SK-N-SH treated with all-trans-retinoic acid at 6 μM for 48 hours (cell line): ENCODE data around the gene UTS2.

Source experiments
- ATAC-seq: fragments of 200-7000 bp; cut with Tn5 transposase; 3 replicates; pipeline ENCODE4 v1.9.1; 2020; ENCODE audit warnings: mild to moderate bottlenecking, moderate library complexity
- ARNTL ChIP-seq: fragments of 450-650 bp; formaldehyde crosslinking; IDR thresholded peaks from 2 replicates; pipeline ENCODE4 v1.5.0; 2020; ENCODE audit warnings: low read depth, mild to moderate bottlenecking, moderate library complexity, borderline replicate concordance
- BACH2 ChIP-seq: fragments of 250-450 bp; sonication (Bioruptor Pico); IDR thresholded peaks from 2 replicates; pipeline ENCODE4 v1.9.0; 2021; ENCODE audit warnings: mild to moderate bottlenecking, borderline replicate concordance
- CSDC2 ChIP-seq: fragments of 250-450 bp; sonication (Bioruptor Pico); IDR thresholded peaks from 2 replicates; pipeline ENCODE4 v1.5.0; 2020; ENCODE audit warnings: mild to moderate bottlenecking, moderate library complexity
- ESRRG ChIP-seq: fragments of 250-450 bp; sonication (Bioruptor Pico); IDR thresholded peaks from 2 replicates; pipeline ENCODE4 v1.6.1; 2021; ENCODE audit warnings: mild to moderate bottlenecking
- GLIS3 ChIP-seq: fragments of 250-450 bp; sonication (Bioruptor Pico); IDR thresholded peaks from 2 replicates; pipeline ENCODE4 v1.5.0; 2020; ENCODE audit warnings: mild to moderate bottlenecking, moderate library complexity
- ISL1 ChIP-seq: fragments of 250-450 bp; sonication (Bioruptor Pico); IDR thresholded peaks from 2 replicates; pipeline ENCODE4 v2.1.2; 2022; ENCODE audit warnings: mild to moderate bottlenecking, moderate library complexity
- RARB ChIP-seq: fragments of 250-450 bp; sonication (Bioruptor Pico); IDR thresholded peaks from 2 replicates; pipeline ENCODE4 v1.8.0; 2021; ENCODE audit warnings: mild to moderate bottlenecking, moderate library complexity
- TCF4 ChIP-seq: fragments of 250-450 bp; sonication (Bioruptor Pico); IDR thresholded peaks from 2 replicates; pipeline ENCODE4 v1.8.0; 2021; ENCODE audit warnings: mild to moderate bottlenecking, moderate library complexity, borderline replicate concordance
- TOX ChIP-seq: fragments of 250-450 bp; sonication (Bioruptor Pico); IDR thresholded peaks from 2 replicates; pipeline ENCODE4 v1.8.0; 2021; ENCODE audit warnings: mild to moderate bottlenecking, moderate library complexity, borderline replicate concordance
- ZC3H10 ChIP-seq: fragments of 250-450 bp; sonication (Bioruptor Pico); IDR thresholded peaks from 2 replicates; pipeline ENCODE4 v1.5.1; 2021; ENCODE audit warnings: mild to moderate bottlenecking, moderate library complexity
- ZFP3 ChIP-seq: fragments of 250-450 bp; sonication (Bioruptor Pico); IDR thresholded peaks from 2 replicates; pipeline ENCODE4 v1.5.0; 2020; ENCODE audit warnings: mild to moderate bottlenecking, moderate library complexity
- ZFP30 ChIP-seq: fragments of 450-650 bp; formaldehyde crosslinking; IDR thresholded peaks from 2 replicates; pipeline ENCODE4 v1.5.0; 2022; ENCODE audit warnings: mild to moderate bottlenecking, moderate library complexity
- ZNF565 ChIP-seq: fragments of 450-650 bp; formaldehyde crosslinking; conservative IDR thresholded peaks from 2 replicates; pipeline ENCODE4 v1.5.0; 2020; ENCODE audit warnings: low read depth, mild to moderate bottlenecking, moderate library complexity
- ZNF70 ChIP-seq: fragments of 450-650 bp; formaldehyde crosslinking; IDR thresholded peaks from 2 replicates; pipeline ENCODE4 v1.5.0; 2020; ENCODE audit warnings: mild to moderate bottlenecking, moderate library complexity
- ZNF8 ChIP-seq: fragments of 450-650 bp; formaldehyde crosslinking; IDR thresholded peaks from 2 replicates; pipeline ENCODE4 v1.5.0; 2020; ENCODE audit warnings: mild to moderate bottlenecking, moderate library complexity
- TF ChIP-seq, protein P1 (sequence below): fragments of 250-450 bp; sonication (Bioruptor Pico); IDR thresholded peaks from 2 replicates; pipeline ENCODE4 v1.5.1; 2021; ENCODE audit warnings: mild to moderate bottlenecking, moderate library complexity
- TF ChIP-seq, protein P2 (sequence below): fragments of 250-450 bp; sonication (Bioruptor Pico); IDR thresholded peaks from 2 replicates; pipeline ENCODE4 v1.8.0; 2020; ENCODE audit warnings: mild to moderate bottlenecking, moderate library complexity, borderline replicate concordance
- TF ChIP-seq, protein P3 (sequence below): fragments of 250-450 bp; sonication (Bioruptor Pico); IDR thresholded peaks from 2 replicates; pipeline ENCODE4 v1.8.0; 2021; ENCODE audit warnings: low read depth, mild to moderate bottlenecking, moderate library complexity, borderline replicate concordance
- TF ChIP-seq, protein P4 (sequence below): fragments of 250-450 bp; sonication (Bioruptor Pico); IDR thresholded peaks from 2 replicates; pipeline ENCODE4 v1.5.0; 2020; ENCODE audit warnings: mild to moderate bottlenecking, moderate library complexity
- TF ChIP-seq, protein P5 (sequence below): fragments of 250-450 bp; sonication (Bioruptor Pico); IDR thresholded peaks from 2 replicates; pipeline ENCODE4 v1.5.1; 2020; ENCODE audit warnings: low read depth, mild to moderate bottlenecking, moderate library complexity

UTS2 gene

DNA sequence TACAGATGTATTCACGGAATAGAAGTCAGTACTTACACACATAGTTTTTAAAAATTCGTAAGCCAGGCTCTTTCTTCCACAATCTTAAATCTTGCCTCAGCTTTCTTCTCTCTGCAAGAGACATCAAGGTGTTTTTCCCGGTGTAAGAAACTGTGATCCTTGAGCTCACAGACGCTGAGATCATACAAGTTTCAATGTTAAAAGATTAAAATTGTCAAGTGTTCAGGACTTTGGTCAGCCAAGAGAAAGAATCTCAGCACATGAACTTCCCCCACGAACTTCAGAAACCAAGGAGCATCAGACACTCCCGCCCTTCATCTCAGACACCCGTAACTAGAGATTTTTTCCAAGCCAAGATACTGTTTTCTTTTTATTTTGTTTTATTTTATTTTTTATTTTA, 6.2 kb downstream of the UTS2 start (continued):
- no peak for TF ChIP-seq TCF4 (CRISPR knock-in tag)
- no peak for TF ChIP-seq ISL1 (CRISPR knock-in tag)

DNA sequence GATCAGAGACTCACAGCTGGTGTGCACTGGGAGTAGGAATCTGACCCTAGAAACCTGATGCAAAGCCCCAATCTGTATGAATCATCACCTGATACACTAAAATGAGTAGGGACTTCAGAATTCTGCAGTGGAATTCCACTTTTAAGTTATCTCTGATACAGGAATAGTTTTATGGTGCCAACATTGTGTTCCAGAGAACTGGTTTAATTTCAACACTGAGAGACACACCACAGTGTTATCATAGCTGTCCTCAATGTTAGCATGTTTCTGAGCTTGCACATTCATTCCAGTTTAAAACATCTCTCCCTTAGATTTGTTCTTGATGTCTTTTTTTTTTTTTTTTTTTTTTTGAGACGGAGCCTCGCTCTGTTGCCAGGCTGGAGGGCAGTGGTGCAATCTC, 7.1 kb downstream of the UTS2 start:
- no peak for ATAC-seq
- TF ChIP-seq, protein P1, sequence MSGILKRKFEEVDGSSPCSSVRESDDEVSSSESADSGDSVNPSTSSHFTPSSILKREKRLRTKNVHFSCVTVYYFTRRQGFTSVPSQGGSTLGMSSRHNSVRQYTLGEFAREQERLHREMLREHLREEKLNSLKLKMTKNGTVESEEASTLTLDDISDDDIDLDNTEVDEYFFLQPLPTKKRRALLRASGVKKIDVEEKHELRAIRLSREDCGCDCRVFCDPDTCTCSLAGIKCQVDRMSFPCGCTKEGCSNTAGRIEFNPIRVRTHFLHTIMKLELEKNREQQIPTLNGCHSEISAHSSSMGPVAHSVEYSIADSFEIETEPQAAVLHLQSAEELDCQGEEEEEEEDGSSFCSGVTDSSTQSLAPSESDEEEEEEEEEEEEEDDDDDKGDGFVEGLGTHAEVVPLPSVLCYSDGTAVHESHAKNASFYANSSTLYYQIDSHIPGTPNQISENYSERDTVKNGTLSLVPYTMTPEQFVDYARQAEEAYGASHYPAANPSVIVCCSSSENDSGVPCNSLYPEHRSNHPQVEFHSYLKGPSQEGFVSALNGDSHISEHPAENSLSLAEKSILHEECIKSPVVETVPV (CRISPR knock-in tag): no peak
- no peak for TF ChIP-seq ZFP30 (CRISPR knock-in tag)
- no peak for TF ChIP-seq ESRRG
- TF ChIP-seq, protein P2, sequence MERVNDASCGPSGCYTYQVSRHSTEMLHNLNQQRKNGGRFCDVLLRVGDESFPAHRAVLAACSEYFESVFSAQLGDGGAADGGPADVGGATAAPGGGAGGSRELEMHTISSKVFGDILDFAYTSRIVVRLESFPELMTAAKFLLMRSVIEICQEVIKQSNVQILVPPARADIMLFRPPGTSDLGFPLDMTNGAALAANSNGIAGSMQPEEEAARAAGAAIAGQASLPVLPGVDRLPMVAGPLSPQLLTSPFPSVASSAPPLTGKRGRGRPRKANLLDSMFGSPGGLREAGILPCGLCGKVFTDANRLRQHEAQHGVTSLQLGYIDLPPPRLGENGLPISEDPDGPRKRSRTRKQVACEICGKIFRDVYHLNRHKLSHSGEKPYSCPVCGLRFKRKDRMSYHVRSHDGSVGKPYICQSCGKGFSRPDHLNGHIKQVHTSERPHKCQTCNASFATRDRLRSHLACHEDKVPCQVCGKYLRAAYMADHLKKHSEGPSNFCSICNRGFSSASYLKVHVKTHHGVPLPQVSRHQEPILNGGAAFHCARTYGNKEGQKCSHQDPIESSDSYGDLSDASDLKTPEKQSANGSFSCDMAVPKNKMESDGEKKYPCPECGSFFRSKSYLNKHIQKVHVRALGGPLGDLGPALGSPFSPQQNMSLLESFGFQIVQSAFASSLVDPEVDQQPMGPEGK (CRISPR knock-in tag): no peak
- TF ChIP-seq, protein P3, sequence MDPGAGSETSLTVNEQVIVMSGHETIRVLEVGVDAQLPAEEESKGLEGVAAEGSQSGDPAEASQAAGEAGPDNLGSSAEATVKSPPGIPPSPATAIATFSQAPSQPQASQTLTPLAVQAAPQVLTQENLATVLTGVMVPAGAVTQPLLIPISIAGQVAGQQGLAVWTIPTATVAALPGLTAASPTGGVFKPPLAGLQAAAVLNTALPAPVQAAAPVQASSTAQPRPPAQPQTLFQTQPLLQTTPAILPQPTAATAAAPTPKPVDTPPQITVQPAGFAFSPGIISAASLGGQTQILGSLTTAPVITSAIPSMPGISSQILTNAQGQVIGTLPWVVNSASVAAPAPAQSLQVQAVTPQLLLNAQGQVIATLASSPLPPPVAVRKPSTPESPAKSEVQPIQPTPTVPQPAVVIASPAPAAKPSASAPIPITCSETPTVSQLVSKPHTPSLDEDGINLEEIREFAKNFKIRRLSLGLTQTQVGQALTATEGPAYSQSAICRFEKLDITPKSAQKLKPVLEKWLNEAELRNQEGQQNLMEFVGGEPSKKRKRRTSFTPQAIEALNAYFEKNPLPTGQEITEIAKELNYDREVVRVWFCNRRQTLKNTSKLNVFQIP (CRISPR knock-in tag): no peak
- TF ChIP-seq ZNF70 (CRISPR knock-in tag): no peak
- TF ChIP-seq ISL1 (CRISPR knock-in tag): no peak
- TF ChIP-seq GLIS3 (CRISPR knock-in tag): no peak
- TF ChIP-seq ARNTL (CRISPR knock-in tag): no peak
- TF ChIP-seq BACH2 (CRISPR knock-in tag): no peak
- TF ChIP-seq ZNF565 (CRISPR knock-in tag): no peak
- TF ChIP-seq ZC3H10 (CRISPR knock-in tag): no peak
- TF ChIP-seq, protein P4, sequence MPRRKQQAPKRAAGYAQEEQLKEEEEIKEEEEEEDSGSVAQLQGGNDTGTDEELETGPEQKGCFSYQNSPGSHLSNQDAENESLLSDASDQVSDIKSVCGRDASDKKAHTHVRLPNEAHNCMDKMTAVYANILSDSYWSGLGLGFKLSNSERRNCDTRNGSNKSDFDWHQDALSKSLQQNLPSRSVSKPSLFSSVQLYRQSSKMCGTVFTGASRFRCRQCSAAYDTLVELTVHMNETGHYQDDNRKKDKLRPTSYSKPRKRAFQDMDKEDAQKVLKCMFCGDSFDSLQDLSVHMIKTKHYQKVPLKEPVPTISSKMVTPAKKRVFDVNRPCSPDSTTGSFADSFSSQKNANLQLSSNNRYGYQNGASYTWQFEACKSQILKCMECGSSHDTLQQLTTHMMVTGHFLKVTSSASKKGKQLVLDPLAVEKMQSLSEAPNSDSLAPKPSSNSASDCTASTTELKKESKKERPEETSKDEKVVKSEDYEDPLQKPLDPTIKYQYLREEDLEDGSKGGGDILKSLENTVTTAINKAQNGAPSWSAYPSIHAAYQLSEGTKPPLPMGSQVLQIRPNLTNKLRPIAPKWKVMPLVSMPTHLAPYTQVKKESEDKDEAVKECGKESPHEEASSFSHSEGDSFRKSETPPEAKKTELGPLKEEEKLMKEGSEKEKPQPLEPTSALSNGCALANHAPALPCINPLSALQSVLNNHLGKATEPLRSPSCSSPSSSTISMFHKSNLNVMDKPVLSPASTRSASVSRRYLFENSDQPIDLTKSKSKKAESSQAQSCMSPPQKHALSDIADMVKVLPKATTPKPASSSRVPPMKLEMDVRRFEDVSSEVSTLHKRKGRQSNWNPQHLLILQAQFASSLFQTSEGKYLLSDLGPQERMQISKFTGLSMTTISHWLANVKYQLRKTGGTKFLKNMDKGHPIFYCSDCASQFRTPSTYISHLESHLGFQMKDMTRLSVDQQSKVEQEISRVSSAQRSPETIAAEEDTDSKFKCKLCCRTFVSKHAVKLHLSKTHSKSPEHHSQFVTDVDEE (CRISPR knock-in tag): no peak
- no peak for TF ChIP-seq ZFP3
- no peak for TF ChIP-seq CSDC2 (CRISPR knock-in tag)
- TF ChIP-seq TCF4 (CRISPR knock-in tag): no peak
- TF ChIP-seq RARB: no peak
- TF ChIP-seq, protein P5, sequence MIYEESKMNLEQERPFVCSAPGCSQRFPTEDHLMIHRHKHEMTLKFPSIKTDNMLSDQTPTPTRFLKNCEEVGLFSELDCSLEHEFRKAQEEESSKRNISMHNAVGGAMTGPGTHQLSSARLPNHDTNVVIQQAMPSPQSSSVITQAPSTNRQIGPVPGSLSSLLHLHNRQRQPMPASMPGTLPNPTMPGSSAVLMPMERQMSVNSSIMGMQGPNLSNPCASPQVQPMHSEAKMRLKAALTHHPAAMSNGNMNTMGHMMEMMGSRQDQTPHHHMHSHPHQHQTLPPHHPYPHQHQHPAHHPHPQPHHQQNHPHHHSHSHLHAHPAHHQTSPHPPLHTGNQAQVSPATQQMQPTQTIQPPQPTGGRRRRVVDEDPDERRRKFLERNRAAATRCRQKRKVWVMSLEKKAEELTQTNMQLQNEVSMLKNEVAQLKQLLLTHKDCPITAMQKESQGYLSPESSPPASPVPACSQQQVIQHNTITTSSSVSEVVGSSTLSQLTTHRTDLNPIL (CRISPR knock-in tag): no peak

DNA sequence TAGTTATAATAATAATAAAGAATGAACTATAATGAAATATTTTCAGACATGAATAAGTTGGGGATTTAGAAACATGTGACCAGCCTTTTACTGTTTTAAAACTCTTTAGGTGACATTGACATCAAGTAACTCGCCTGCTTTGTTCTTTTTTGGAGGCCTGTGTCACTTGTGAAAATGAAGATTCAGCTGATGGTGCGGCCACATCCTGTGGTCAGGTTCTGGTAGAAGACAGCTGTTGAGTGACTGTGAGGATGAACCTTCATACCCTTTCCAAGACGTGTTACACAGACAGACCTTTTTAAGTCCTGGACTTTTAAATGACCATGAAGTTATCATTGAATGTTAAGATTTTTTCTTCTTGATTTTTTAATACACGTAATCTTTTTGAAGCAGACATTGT, 10.3 kb downstream of the UTS2 start:
- ATAC-seq: no peak
- no peak for TF ChIP-seq ESRRG
- no peak for TF ChIP-seq ZNF8 (CRISPR knock-in tag)
- TF ChIP-seq, protein P1 (CRISPR knock-in tag): no peak
- TF ChIP-seq, protein P2 (CRISPR knock-in tag): no peak
- no peak for TF ChIP-seq GLIS3 (CRISPR knock-in tag)
- no peak for TF ChIP-seq ZC3H10 (CRISPR knock-in tag)
- TF ChIP-seq, protein P3 (CRISPR knock-in tag): no peak
- TF ChIP-seq, protein P4 (CRISPR knock-in tag): no peak
- no peak for TF ChIP-seq ZFP3
- TF ChIP-seq ISL1 (CRISPR knock-in tag): no peak
- no peak for TF ChIP-seq TOX (CRISPR knock-in tag)
